Astrocyte (in vitro differentiated cells and primary cell): ENCODE results near the gene ESRRB. TPM values are rescaled to one million over a fixed set of nuclear protein-coding genes. Genes with fewer than 3 reads are reported as not detected.

ENCODE experiments used
- DNase-seq: peaks from one replicate; pipeline ENCODE4 v3.0.0-alpha.2; 2010; ENCODE audit warnings: low read depth
- FAIRE-seq: peaks from 2 replicates; lab custom pipeline; 2011; peaks lifted over from hg19 to GRCh38; lab: Jason Lieb, UNC
- H2AFZ ChIP-seq: 2 replicates; pipeline ENCODE4 v1.6.0; 2012; ENCODE audit warnings: low read depth, low read length, inconsistent platforms
- H3K27ac ChIP-seq: 2 replicates; pipeline ENCODE4 v1.5.1; 2011; ENCODE audit warnings: low read depth, low read length, inconsistent platforms
- H3K27me3 ChIP-seq: 2 replicates; pipeline ENCODE4 v1.6.0; 2011; ENCODE audit warnings: low read length, inconsistent platforms; ENCODE audit not compliant: insufficient read depth
- H3K36me3 ChIP-seq: 2 replicates; pipeline ENCODE4 v1.5.1; 2011; ENCODE audit warnings: low read length, inconsistent platforms; ENCODE audit not compliant: insufficient read depth
- H3K4me1 ChIP-seq: 2 replicates; pipeline ENCODE4 v1.5.1; 2011; ENCODE audit warnings: low read length, inconsistent platforms; ENCODE audit not compliant: insufficient read depth
- H3K4me2 ChIP-seq: 2 replicates; pipeline ENCODE4 v1.6.0; 2012; ENCODE audit warnings: low read length, inconsistent platforms
- H3K4me3 ChIP-seq: 2 replicates; pipeline ENCODE4 v1.5.1; 2011; ENCODE audit warnings: low read depth, mild to moderate bottlenecking, low read length, inconsistent platforms; ENCODE audit not compliant: insufficient read depth
- H3K79me2 ChIP-seq: 2 replicates; pipeline ENCODE4 v1.6.0; 2012; ENCODE audit warnings: mild to moderate bottlenecking, low read length, inconsistent platforms; ENCODE audit not compliant: insufficient read depth
- H3K9ac ChIP-seq: 2 replicates; pipeline ENCODE4 v1.6.0; 2012; ENCODE audit warnings: mild to moderate bottlenecking, low read length, inconsistent platforms
- H3K9me3 ChIP-seq: 2 replicates; pipeline ENCODE4 v1.5.1; 2012; ENCODE audit warnings: low read depth, mild to moderate bottlenecking, low read length, inconsistent platforms; ENCODE audit not compliant: insufficient read depth
- H4K20me1 ChIP-seq: 2 replicates; pipeline ENCODE4 v1.6.0; 2012; ENCODE audit warnings: low read length, inconsistent platforms; ENCODE audit not compliant: insufficient read depth
- H3K27ac Mint-ChIP-seq: one replicate; pipeline ENCODE4 v1.8.0; 2021; ENCODE audit warnings: mild to moderate bottlenecking, mixed read lengths; ENCODE audit not compliant: unreplicated experiment
- H3K27me3 Mint-ChIP-seq: one replicate; pipeline ENCODE4 v1.8.0; 2021; ENCODE audit warnings: low read depth, mixed read lengths; ENCODE audit not compliant: unreplicated experiment
- H3K36me3 Mint-ChIP-seq: one replicate; pipeline ENCODE4 v1.8.0; 2021; ENCODE audit warnings: low read depth, mixed read lengths; ENCODE audit not compliant: unreplicated experiment
- H3K4me1 Mint-ChIP-seq: one replicate; pipeline ENCODE4 v1.8.0; 2021; ENCODE audit warnings: low read depth, mixed read lengths; ENCODE audit not compliant: unreplicated experiment
- H3K4me3 Mint-ChIP-seq: one replicate; pipeline ENCODE4 v1.8.0; 2021; ENCODE audit warnings: mild to moderate bottlenecking, moderate library complexity, mixed read lengths; ENCODE audit not compliant: unreplicated experiment
- H3K9me3 Mint-ChIP-seq: one replicate; pipeline ENCODE4 v1.8.0; 2021; ENCODE audit warnings: mild to moderate bottlenecking, mixed read lengths; ENCODE audit not compliant: unreplicated experiment
- CTCF ChIP-seq: IDR thresholded peaks from 2 replicates; pipeline ENCODE4 v1.5.1; 2011; ENCODE audit warnings: low read depth, mild to moderate bottlenecking, inconsistent platforms, low read length, moderate library complexity; ENCODE audit not compliant: insufficient read depth
- EZH2 ChIP-seq: IDR thresholded peaks from 2 replicates; pipeline ENCODE4 v1.6.1; 2012; ENCODE audit warnings: mild to moderate bottlenecking, low read length, inconsistent platforms; ENCODE audit not compliant: insufficient read depth
- total RNA-seq: library from RNA; stranded (reverse); gene quantifications from 2 replicates; pipeline ENCODE4 v1.2.1, GENCODE V29; 2021

Gene ESRRB
- total RNA-seq, 1 donor from 2014 or later: not detected

DNA sequence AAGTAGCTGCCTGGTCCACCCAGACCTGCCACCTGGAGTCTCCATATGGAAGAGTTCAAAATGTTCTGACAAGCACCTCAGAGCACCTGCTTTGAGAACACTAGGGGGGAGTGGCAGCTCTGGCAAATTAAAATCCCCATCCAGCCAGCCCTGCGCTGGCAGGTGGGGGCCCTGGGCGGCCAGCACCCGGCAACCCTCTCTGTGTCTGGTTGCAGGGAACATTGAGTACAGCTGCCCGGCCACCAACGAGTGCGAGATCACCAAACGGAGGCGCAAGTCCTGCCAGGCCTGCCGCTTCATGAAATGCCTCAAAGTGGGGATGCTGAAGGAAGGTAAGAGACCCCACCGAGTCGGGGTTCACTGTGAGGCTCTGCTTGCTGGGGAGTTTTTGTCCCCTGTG lies 86.4 kb downstream of the ESRRB start:
- peaks cover 5% of the 10 kb centered on the region for H3K9me3 Mint-ChIP-seq
- Histone ChIP-seq H3K4me3 (no peak overlapping the region), H3K27ac (no peak overlapping the region), H3K9me3 (no peaks in the 10 kb centered on the region), H3K27me3 (no peaks in the 10 kb centered on the region), H2AFZ (no peak overlapping the region), H3K79me2 (no peaks in the 10 kb centered on the region), H3K4me2 (no peak overlapping the region), H3K4me1 (no peaks in the 10 kb centered on the region), H3K9ac (no peak overlapping the region), H3K36me3 (no peaks in the 10 kb centered on the region), H4K20me1 (no peaks in the 10 kb centered on the region)
- peaks cover 24% of the 10 kb centered on the region for H3K27me3 Mint-ChIP-seq
- TF ChIP-seq EZH2 (no peak), CTCF (no peak)
- no peaks in the 10 kb centered on the region for H3K36me3 Mint-ChIP-seq
- FAIRE-seq (no peak), DNase-seq (no peak)
- no peaks in the 10 kb centered on the region for H3K4me1 Mint-ChIP-seq
- H3K4me3 Mint-ChIP-seq: no peak overlapping the region
- H3K27ac Mint-ChIP-seq: no peak overlapping the region

- Histone ChIP-seq H3K36me3 (no peaks in the 10 kb centered on the region), H2AFZ (no peak overlapping the region), H3K27me3 (no peaks in the 10 kb centered on the region), H3K4me2 (no peak overlapping the region), H3K9me3 (no peaks in the 10 kb centered on the region), H3K4me3 (no peak overlapping the region), H3K27ac (no peak overlapping the region), H3K79me2 (no peaks in the 10 kb centered on the region), H3K9ac (no peak overlapping the region), H3K4me1 (no peaks in the 10 kb centered on the region), H4K20me1 (no peaks in the 10 kb centered on the region)
- H3K9me3 Mint-ChIP-seq: peaks cover 5% of the 10 kb centered on the region
- no peak for TF ChIP-seq EZH2
- no peak for TF ChIP-seq CTCF
- H3K4me1 Mint-ChIP-seq: no peaks in the 10 kb centered on the region
- no peak overlapping the region for H3K27ac Mint-ChIP-seq
- no peak overlapping the region for H3K4me3 Mint-ChIP-seq
- no peak for FAIRE-seq
- DNase-seq: no peak
- H3K27me3 Mint-ChIP-seq: peaks cover 24% of the 10 kb centered on the region
- H3K36me3 Mint-ChIP-seq: no peaks in the 10 kb centered on the region
These were observed 87.2 kb downstream of the ESRRB start for GRCh38 chr14:76463105-76463504.

DNA sequence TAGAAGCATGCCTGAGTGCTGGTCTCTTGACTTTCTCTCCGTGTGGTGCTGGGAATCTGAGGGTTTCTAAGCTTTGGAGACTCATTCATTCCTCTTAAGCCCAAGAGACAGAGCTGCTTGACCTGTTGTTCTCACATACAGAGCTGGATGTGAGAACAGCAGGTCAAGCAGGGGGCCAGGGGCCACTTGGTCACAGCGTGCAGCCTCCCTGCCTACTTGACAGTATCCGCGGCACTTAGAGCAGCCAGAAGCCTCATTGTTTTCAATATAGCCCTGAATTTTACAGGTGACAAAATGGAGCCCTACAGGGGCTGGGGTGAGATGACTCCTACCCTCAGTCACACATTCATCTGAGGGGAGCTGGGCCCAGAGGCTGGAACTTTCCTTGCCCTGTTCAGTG lies 88.9 kb downstream of the ESRRB start:
- TF ChIP-seq EZH2 (no peak), CTCF (no peak)
- no peaks in the 10 kb centered on the region for H3K4me1 ChIP-seq
- H4K20me1 ChIP-seq: no peaks in the 10 kb centered on the region
- Mint-ChIP-seq H3K4me1 (no peaks in the 10 kb centered on the region), H3K36me3 (no peaks in the 10 kb centered on the region), H3K9me3 (peaks cover 5% of the 10 kb centered on the region), H3K27me3 (peaks cover 19% of the 10 kb centered on the region), H3K4me3 (no peak overlapping the region), H3K27ac (no peak overlapping the region)
- H3K9me3 ChIP-seq: no peaks in the 10 kb centered on the region
- H3K79me2 ChIP-seq: no peaks in the 10 kb centered on the region
- no peak overlapping the region for H2AFZ ChIP-seq
- no peaks in the 10 kb centered on the region for H3K36me3 ChIP-seq
- H3K9ac ChIP-seq: no peak overlapping the region
- no peak overlapping the region for H3K4me3 ChIP-seq
- H3K27me3 ChIP-seq: no peaks in the 10 kb centered on the region
- DNase-seq: no peak
- no peak for FAIRE-seq
- H3K4me2 ChIP-seq: no peak overlapping the region
- H3K27ac ChIP-seq: no peak overlapping the region
